Esophagus muscularis mucosa (tissue), 4 donors: ENCODE data around the gene ARL6IP4. TPM values are rescaled to one million over a fixed set of nuclear protein-coding genes. Genes with fewer than 3 reads are reported as not detected.
A peak's percentile ranks its signal among the peaks of the same experiment; 100 is the strongest.

Experiments used
- DNase-seq: peaks from one replicate; pipeline ENCODE4 v3.0.0-alpha.2; 2017; ENCODE audit errors: extremely low spot score
- H3K27ac ChIP-seq, 4 donors: fragments of 200-600 bp; sonication (generic); replicated peaks in 1 of 4; 1 replicate in 3 of 4; 2 replicates in 1 of 4; pipeline ENCODE4 v1.5.1; 2016 to 2019; ENCODE audit warnings: mild to moderate bottlenecking in 1 of 4
- H3K27me3 ChIP-seq, 4 donors: fragments of 200-600 bp; sonication (generic); one replicate each; pipeline versions ENCODE4 v1.5.1 to v1.6.0; 2016 to 2019
- H3K36me3 ChIP-seq, 4 donors: fragments of 200-600 bp; sonication (generic); one replicate each; pipeline ENCODE4 v1.5.1; 2016 to 2019
- H3K4me1 ChIP-seq, 4 donors: fragments of 200-600 bp; sonication (generic); one replicate each; pipeline ENCODE4 v1.5.1; 2016 to 2019
- H3K4me3 ChIP-seq, 4 donors: fragments of 200-600 bp; sonication (generic); 1 replicate in 2 of 4; 2 replicates in 2 of 4; pipeline ENCODE4 v1.5.1; 2016 to 2019; ENCODE audit warnings: mild to moderate bottlenecking in 4 of 4, moderate library complexity in 1 of 4
- H3K9me3 ChIP-seq, 4 donors: fragments of 200-600 bp; sonication (generic); 1 replicate in 3 of 4; 2 replicates in 1 of 4; pipeline ENCODE4 v1.5.1; 2016 to 2019
- EP300 ChIP-seq: sonication (generic); formaldehyde crosslinking; IDR thresholded peaks from one replicate; pipeline ENCODE4 v1.6.1; 2017; ENCODE audit warnings: antibody characterized with exemption
- POLR2A ChIP-seq: fragments of 450-650 bp; IDR thresholded peaks from one replicate; pipeline ENCODE4 v1.6.1; 2017; ENCODE audit warnings: antibody characterized with exemption, moderate library complexity, mild to moderate bottlenecking, low read depth
- POLR2AphosphoS5 ChIP-seq, 2 donors: sonication (generic); formaldehyde crosslinking; IDR thresholded peaks; one replicate each; pipeline ENCODE4 v1.6.1; 2017; ENCODE audit warnings: antibody characterized with exemption in 2 of 2
- WGBS: methylation state at CpG from one replicate; pipeline ENCODE4 v1.1.5; 2018; 5-methylcytosine and 5-hydroxymethylcytosine counted together
- intact Hi-C: fragments of 100-400 bp; cut with DNase I; formaldehyde crosslinking; loops from one replicate; pipeline ENCODE4 v1.15.1; 2023
- total RNA-seq, 4 donors: library from RNA; depleted of rRNA; stranded (reverse); fragments of >200 nt; gene quantifications; one replicate each; pipeline versions ENCODE4 v1.1.0 to v1.2.1, GENCODE V29; 2016
- TF ChIP-seq, protein P1 (sequence below), 3 experiments: fragments of 200-600 bp in 2 of 3; fragments of 450-650 bp in 1 of 3; sonication (generic) in 2 of 3; IDR thresholded peaks; one replicate each; pipeline ENCODE4 v1.5.1; 2017 to 2019; ENCODE audit warnings: antibody characterized with exemption in 3 of 3, mild to moderate bottlenecking in 2 of 3, moderate library complexity in 1 of 3

ARL6IP4 gene
- total RNA-seq, 4 donors from 2014 or later: 262 to 318 (median 288) TPM

DNA sequence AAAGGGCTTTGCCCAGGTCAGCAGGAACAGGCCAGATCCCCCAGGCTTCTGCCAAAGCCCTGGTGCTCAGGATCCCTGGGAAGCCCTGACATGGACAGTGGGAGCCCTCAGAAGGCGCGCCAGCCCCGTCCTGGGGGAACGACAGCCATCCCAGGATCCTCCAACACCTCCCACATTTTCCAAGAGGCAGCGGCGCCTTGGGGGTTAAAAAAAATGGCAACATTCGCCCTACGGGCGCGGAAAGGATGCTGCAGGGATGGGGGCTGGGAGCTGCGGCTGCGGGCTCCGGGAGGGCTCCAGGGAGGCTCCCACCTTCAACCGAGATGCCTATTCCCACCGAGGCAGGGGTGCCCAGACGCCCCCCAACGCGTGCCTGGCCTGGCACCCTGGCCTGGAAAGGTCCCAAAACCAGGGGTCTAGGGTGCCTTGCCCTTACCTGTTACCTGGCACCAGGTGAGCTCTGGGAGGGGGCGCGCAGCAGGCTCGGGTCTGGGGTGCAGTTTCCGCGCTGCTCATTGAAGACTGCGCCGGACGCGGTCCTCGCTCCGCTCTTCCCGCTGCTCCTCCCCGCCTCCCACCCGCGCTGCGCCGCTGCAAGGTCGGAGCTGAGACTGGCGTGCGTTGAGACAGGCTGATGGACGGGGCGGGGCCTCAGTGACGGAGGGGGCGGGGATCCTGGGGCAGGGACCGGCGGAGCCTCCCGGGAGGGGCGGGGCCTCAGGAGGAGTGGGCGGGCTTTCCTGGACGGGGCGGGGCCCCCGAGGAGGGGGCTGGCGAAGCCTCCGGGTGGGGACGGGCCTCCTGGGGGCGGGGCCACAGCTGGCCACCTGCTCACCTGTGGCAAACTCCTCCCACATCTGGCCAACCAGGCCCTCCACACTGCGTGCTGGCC lies 14.4 kb upstream of the ARL6IP4 start, which contains the start of gene ABCB9:
Gene ABCB9 (minus strand): TSS at position 613 of the 892 bp plus-strand sequence. CDS start 6,228 bp downstream, outside the sequence.
- peaks cover 29 to 48% (median 43%) of the 10 kb centered on the region in 4 donors for H3K4me1 ChIP-seq
- no peaks in the 10 kb centered on the region for H3K27me3 ChIP-seq
- intact Hi-C loops: no loop called here
- H3K4me3 ChIP-seq: peak within 1 kb of the TSS; percentile 60 to 72 (median 62)
- peak; percentile 97 for DNase-seq
- H3K9me3 ChIP-seq: no peaks in the 10 kb centered on the region
- peak within 1 kb of the TSS; percentile 60 to 76 (median 68) for H3K27ac ChIP-seq
- TF ChIP-seq, protein P1, sequence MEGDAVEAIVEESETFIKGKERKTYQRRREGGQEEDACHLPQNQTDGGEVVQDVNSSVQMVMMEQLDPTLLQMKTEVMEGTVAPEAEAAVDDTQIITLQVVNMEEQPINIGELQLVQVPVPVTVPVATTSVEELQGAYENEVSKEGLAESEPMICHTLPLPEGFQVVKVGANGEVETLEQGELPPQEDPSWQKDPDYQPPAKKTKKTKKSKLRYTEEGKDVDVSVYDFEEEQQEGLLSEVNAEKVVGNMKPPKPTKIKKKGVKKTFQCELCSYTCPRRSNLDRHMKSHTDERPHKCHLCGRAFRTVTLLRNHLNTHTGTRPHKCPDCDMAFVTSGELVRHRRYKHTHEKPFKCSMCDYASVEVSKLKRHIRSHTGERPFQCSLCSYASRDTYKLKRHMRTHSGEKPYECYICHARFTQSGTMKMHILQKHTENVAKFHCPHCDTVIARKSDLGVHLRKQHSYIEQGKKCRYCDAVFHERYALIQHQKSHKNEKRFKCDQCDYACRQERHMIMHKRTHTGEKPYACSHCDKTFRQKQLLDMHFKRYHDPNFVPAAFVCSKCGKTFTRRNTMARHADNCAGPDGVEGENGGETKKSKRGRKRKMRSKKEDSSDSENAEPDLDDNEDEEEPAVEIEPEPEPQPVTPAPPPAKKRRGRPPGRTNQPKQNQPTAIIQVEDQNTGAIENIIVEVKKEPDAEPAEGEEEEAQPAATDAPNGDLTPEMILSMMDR (IDR thresholded peaks at IDR 0.05): no peak
- TF ChIP-seq POLR2A: no peak
- TF ChIP-seq POLR2AphosphoS5 (IDR thresholded peaks at IDR 0.05): peak; percentile 83 to 87
- TF ChIP-seq EP300: no peak
- WGBS: 8% methylated on average over 11 of the region's 55 CpGs
- H3K36me3 ChIP-seq: no peaks in the 10 kb centered on the region

DNA sequence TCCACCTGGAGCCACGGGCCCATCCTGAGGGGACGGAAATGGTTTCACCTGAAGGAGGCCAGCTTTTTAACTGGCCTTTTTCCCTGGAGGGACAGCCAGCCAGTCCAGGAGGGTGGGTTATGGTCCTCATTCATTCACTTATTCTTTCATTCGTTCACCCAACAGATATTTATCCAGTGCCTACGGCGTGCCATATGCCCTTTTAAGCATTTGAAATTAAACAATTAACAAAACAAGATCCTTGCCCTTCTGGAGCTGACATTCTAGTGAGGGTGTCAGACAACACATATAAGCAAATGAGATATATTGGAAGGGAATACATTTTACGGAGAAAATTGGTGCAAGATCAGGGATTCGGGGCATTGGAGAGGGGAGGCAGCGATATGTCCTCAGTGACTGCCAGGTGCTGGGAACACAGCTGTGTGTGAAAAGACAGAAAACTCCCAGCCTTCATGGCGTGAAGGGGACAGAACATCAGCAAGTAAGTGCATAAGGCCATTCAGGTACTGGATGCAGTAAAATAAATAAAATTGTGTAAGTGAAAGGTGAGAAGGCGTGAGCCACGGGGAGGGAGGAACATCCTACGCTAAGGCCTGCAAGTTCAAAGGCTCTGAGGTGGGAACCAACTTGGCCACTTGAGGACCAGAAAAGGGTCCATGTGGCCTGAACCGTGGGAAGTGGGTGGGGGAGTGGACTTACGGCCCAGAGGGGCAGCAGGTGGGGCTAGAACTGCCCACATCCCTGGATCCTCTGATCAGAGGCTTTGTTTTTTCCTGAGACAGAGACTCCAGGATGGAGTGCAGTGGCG lies 13.5 kb upstream of the ARL6IP4 start:
- H3K9me3 ChIP-seq: no peaks in the 10 kb centered on the region
- TF ChIP-seq POLR2AphosphoS5 (IDR thresholded peaks at IDR 0.05) (no peak), EP300 (no peak), POLR2A (no peak)
- TF ChIP-seq, protein P1 (IDR thresholded peaks at IDR 0.05): no peak
- no peak for DNase-seq
- H3K27ac ChIP-seq: peak overlapping the region; percentile 60 to 76 (median 68)
- peaks cover 22 to 41% (median 35%) of the 10 kb centered on the region in 4 donors for H3K4me1 ChIP-seq
- H3K4me3 ChIP-seq: peak overlapping the region; percentile 60 to 72 (median 62)
- H3K36me3 ChIP-seq: no peaks in the 10 kb centered on the region
- H3K27me3 ChIP-seq: no peaks in the 10 kb centered on the region
- 52% methylated on average over 14 of the region's 15 CpGs for WGBS
- intact Hi-C loops: no loop called here

DNA sequence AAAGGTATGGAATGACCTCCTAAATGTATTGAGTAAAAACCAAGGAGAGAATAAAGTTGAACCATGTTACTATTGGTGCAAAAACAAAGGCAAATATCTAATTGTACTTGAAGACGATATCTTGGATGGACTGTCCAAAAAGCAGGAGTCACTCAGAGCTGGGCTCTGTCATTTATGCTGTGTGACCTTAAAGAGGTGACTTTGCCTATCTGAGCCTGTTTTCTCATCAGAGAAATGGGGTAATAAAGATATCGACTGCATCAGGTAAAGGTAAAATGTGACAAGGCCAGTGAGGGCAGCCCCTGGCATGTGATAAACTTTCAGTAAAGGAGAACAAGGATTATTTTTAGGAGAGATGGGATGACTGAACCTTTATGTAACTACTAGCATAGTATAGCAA lies 12.4 kb upstream of the ARL6IP4 start:
- no peak for DNase-seq
- no peaks in the 10 kb centered on the region for H3K27me3 ChIP-seq
- H3K4me3 ChIP-seq: no peak overlapping the region
- intact Hi-C loops: no loop called here
- TF ChIP-seq POLR2AphosphoS5 (IDR thresholded peaks at IDR 0.05) (no peak), POLR2A (no peak), EP300 (no peak)
- TF ChIP-seq, protein P1 (IDR thresholded peaks at IDR 0.05): no peak
- H3K9me3 ChIP-seq: no peaks in the 10 kb centered on the region
- no peak overlapping the region for H3K27ac ChIP-seq
- H3K36me3 ChIP-seq: no peaks in the 10 kb centered on the region
- WGBS: 87% methylated on average over 2 of the region's 2 CpGs
- peaks cover 22 to 38% (median 35%) of the 10 kb centered on the region in 4 donors for H3K4me1 ChIP-seq

DNA sequence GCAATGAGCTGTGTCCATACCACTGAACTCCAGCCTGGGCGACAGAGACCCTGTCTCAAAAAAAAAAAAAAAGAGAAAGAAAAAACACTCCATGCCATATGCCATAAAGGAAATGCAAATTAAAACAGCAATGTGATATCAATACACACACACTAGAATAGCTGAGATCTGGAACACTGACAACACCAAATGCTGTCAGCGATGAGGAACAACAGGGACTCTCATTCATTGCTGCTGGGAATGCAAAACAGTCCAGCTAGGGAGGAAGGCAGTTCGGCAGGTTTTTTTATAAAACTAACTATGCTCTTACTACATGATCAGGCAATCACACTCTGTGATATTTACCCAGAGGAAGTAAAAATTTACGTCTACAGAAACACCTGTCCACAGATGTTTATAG lies 10.8 kb upstream of the ARL6IP4 start:
- H3K4me3 ChIP-seq: no peak overlapping the region
- TF ChIP-seq POLR2A (no peak), POLR2AphosphoS5 (IDR thresholded peaks at IDR 0.05) (no peak), EP300 (no peak)
- TF ChIP-seq, protein P1 (IDR thresholded peaks at IDR 0.05): no peak
- intact Hi-C loops: loop anchor here (10.0 kb wide), 1 partner anchor 185 kb away; the partner anchor contains the start of gene PITPNM2
- H3K27me3 ChIP-seq: no peaks in the 10 kb centered on the region
- H3K36me3 ChIP-seq: no peaks in the 10 kb centered on the region
- no peak for DNase-seq
- no peak overlapping the region for H3K27ac ChIP-seq
- no peaks in the 10 kb centered on the region for H3K9me3 ChIP-seq
- H3K4me1 ChIP-seq: peaks cover 12 to 31% (median 28%) of the 10 kb centered on the region in 4 donors
- WGBS: 40% methylated on average over 4 of the region's 4 CpGs
